H9 (cell line): ENCODE results near the gene SEMA6A. TPM values are rescaled to one million over a fixed set of nuclear protein-coding genes. Genes with fewer than 3 reads are reported as not detected.
"Not testable (repeated sequence)": the region's sequence is repeated elsewhere in the genome, so short reads cannot be mapped to it uniquely, and the experiment has no call there.

Source experiments
- DNase-seq: peaks from one replicate; pipeline ENCODE4 v3.0.0-alpha.2; 2017
- H2AFZ ChIP-seq: one replicate; pipeline ENCODE4 v1.6.1; 2013; ENCODE audit warnings: mild to moderate bottlenecking, low read length, control low read depth, moderate library complexity
- H2AK5ac ChIP-seq: 2 replicates; pipeline ENCODE4 v1.6.1; 2013; ENCODE audit warnings: low read length, control low read depth, mixed read lengths; ENCODE audit not compliant: insufficient read length
- H2BK120ac ChIP-seq: one replicate; pipeline ENCODE4 v1.6.1; 2013; ENCODE audit warnings: low read depth, mild to moderate bottlenecking, low read length, control low read depth, inconsistent platforms; ENCODE audit not compliant: poor library complexity, severe bottlenecking
- H2BK12ac ChIP-seq: 2 replicates; pipeline ENCODE4 v1.6.1; 2013; ENCODE audit warnings: low read length, control low read depth, mixed read lengths, low read depth; ENCODE audit not compliant: insufficient read length
- H2BK15ac ChIP-seq: 2 replicates; pipeline ENCODE4 v1.6.1; 2013; ENCODE audit warnings: low read depth, low read length, control low read depth
- H2BK20ac ChIP-seq: one replicate; pipeline ENCODE4 v1.6.1; 2013; ENCODE audit warnings: low read depth, mild to moderate bottlenecking, low read length, control low read depth, inconsistent platforms; ENCODE audit not compliant: poor library complexity, severe bottlenecking
- H2BK5ac ChIP-seq: 2 replicates; pipeline ENCODE4 v1.6.1; 2013; ENCODE audit warnings: low read length, control low read depth, mixed read lengths; ENCODE audit not compliant: insufficient read length
- H3K14ac ChIP-seq: 2 replicates; pipeline ENCODE4 v1.6.1; 2013; ENCODE audit warnings: low read length, control low read depth; ENCODE audit not compliant: insufficient read depth
- H3K18ac ChIP-seq: 2 replicates; pipeline ENCODE4 v1.6.1; 2013; ENCODE audit warnings: low read depth, mild to moderate bottlenecking, mixed read lengths, low read length, control low read depth; ENCODE audit not compliant: insufficient read length
- H3K23ac ChIP-seq: 2 replicates; pipeline ENCODE4 v1.6.1; 2013; ENCODE audit warnings: low read length, control low read depth, mixed read lengths, low read depth; ENCODE audit not compliant: insufficient read length
- H3K23me2 ChIP-seq: 2 replicates; pipeline ENCODE4 v1.6.1; 2013; ENCODE audit warnings: low read depth, mild to moderate bottlenecking, mixed read lengths, low read length, control low read depth; ENCODE audit not compliant: insufficient read length, poor library complexity, severe bottlenecking
- H3K27ac ChIP-seq: 2 replicates; pipeline ENCODE4 v1.5.1; 2013; ENCODE audit warnings: low read length, control low read depth, mixed read lengths, low read depth; ENCODE audit not compliant: insufficient read length
- H3K27me3 ChIP-seq: 2 replicates; pipeline ENCODE4 v1.6.1; 2013; ENCODE audit warnings: low read length, control low read depth, inconsistent platforms; ENCODE audit not compliant: insufficient read depth
- H3K4ac ChIP-seq: 2 replicates; pipeline ENCODE4 v1.6.1; 2013; ENCODE audit warnings: low read depth, mild to moderate bottlenecking, control low read depth, inconsistent platforms, low read length, moderate library complexity
- H3K4me1 ChIP-seq: 2 replicates; pipeline ENCODE4 v1.6.1; 2013; ENCODE audit warnings: low read length, control low read depth, inconsistent platforms; ENCODE audit not compliant: insufficient read depth
- H3K4me2 ChIP-seq: 2 replicates; pipeline ENCODE4 v1.6.1; 2013; ENCODE audit warnings: low read length, control low read depth, mixed read lengths; ENCODE audit not compliant: insufficient read length, insufficient read depth
- H3K56ac ChIP-seq: 2 replicates; pipeline ENCODE4 v1.6.1; 2013; ENCODE audit warnings: low read depth, mild to moderate bottlenecking, mixed read lengths, low read length, control low read depth; ENCODE audit not compliant: insufficient read length
- H3K79me1 ChIP-seq: 2 replicates; pipeline ENCODE4 v1.6.1; 2013; ENCODE audit warnings: low read depth, mild to moderate bottlenecking, moderate library complexity, low read length, control low read depth, inconsistent platforms; ENCODE audit not compliant: insufficient read depth, poor library complexity, severe bottlenecking
- H3K79me2 ChIP-seq: 2 replicates; pipeline ENCODE4 v1.6.1; 2013; ENCODE audit warnings: low read length, control low read depth, inconsistent platforms; ENCODE audit not compliant: insufficient read depth
- H3K9ac ChIP-seq: 2 replicates; pipeline ENCODE4 v1.6.1; 2013; ENCODE audit warnings: low read length, control low read depth, mixed read lengths; ENCODE audit not compliant: insufficient read length; ENCODE audit errors: extremely low read depth
- H3K9me3 ChIP-seq: one replicate; pipeline ENCODE4 v1.6.1; 2013; ENCODE audit warnings: low read depth, low read length, inconsistent platforms; ENCODE audit not compliant: control insufficient read depth
- H3T11ph ChIP-seq: one replicate; pipeline ENCODE4 v1.6.1; 2013; ENCODE audit warnings: mild to moderate bottlenecking, low read length, control low read depth, inconsistent platforms
- H4K20me1 ChIP-seq: one replicate; pipeline ENCODE4 v1.6.1; 2013; ENCODE audit not compliant: control insufficient read depth, insufficient read length, insufficient read depth
- H4K5ac ChIP-seq: 2 replicates; pipeline ENCODE4 v1.6.1; 2013; ENCODE audit warnings: low read depth, mild to moderate bottlenecking, mixed read lengths, low read length, control low read depth; ENCODE audit not compliant: insufficient read length
- H4K8ac ChIP-seq: replicated peaks from 2 replicates; pipeline ENCODE4 v1.6.1; 2013; ENCODE audit warnings: low read length, control low read depth, mixed read lengths, low read depth; ENCODE audit not compliant: insufficient read length
- H4K91ac ChIP-seq: 2 replicates; pipeline ENCODE4 v1.6.1; 2013; ENCODE audit warnings: low read depth, mild to moderate bottlenecking, moderate library complexity, mixed read lengths, low read length, control low read depth; ENCODE audit not compliant: insufficient read length
- H3K27ac Mint-ChIP-seq, 3 experiments: 2 replicates in 2 of 3; 3 replicates in 1 of 3; pipeline ENCODE4 v1.8.0; 2020 to 2021; ENCODE audit warnings: mixed read lengths in 3 of 3, mild to moderate bottlenecking in 1 of 3, moderate library complexity in 1 of 3
- H3K27me3 Mint-ChIP-seq: 2 replicates; pipeline ENCODE4 v1.8.0; 2021; ENCODE audit warnings: low read depth, mild to moderate bottlenecking, moderate library complexity, mixed read lengths
- H3K36me3 Mint-ChIP-seq, 3 experiments: 2 replicates in 2 of 3; 3 replicates in 1 of 3; pipeline ENCODE4 v1.8.0; 2020 to 2021; ENCODE audit warnings: low read depth in 3 of 3, mixed read lengths in 3 of 3; ENCODE audit not compliant: insufficient read depth in 1 of 3
- H3K4me1 Mint-ChIP-seq, 2 experiments: 2 replicates each; pipeline ENCODE4 v1.8.0; 2020; ENCODE audit warnings: mixed read lengths in 2 of 2
- H3K4me3 Mint-ChIP-seq, 2 experiments: 2 replicates in 1 of 2; 3 replicates in 1 of 2; pipeline ENCODE4 v1.8.0; 2020 to 2021; ENCODE audit warnings: mild to moderate bottlenecking in 2 of 2, mixed read lengths in 2 of 2, moderate library complexity in 1 of 2
- H3K9me3 Mint-ChIP-seq, 2 experiments: 2 replicates in 1 of 2; 3 replicates in 1 of 2; pipeline ENCODE4 v1.8.0; 2020; ENCODE audit warnings: mild to moderate bottlenecking in 2 of 2, mixed read lengths in 2 of 2, moderate library complexity in 1 of 2
- CTCF ChIP-seq: fragments of 200-600 bp; sonication (generic); conservative IDR thresholded peaks from 3 replicates; pipeline ENCODE4 v1.8.0; 2021; ENCODE audit warnings: antibody characterized with exemption, mild to moderate bottlenecking
- WGBS: extraction: QIAGEN DNeasy Blood & Tissue Kit; methylation state at CpG from one replicate; pipeline ENCODE4 v1.1.7; 2013; ENCODE audit warnings: missing lambda C conversion rate, low lambda C conversion rate, mixed read lengths; ENCODE audit not compliant: insufficient read length; ENCODE audit errors: extremely low coverage; 5-methylcytosine and 5-hydroxymethylcytosine counted together
- total RNA-seq: library from RNA; stranded (reverse); gene quantifications from 2 replicates; pipeline ENCODE4 v1.2.1, GENCODE V29; 2021

Gene SEMA6A
- total RNA-seq, 1 experiment from 2014 or later, result 354 TPM

GRCh38 chr5:116546033-116546742 is 28.4 kb downstream of the SEMA6A start:
- peaks cover 93% of the 10 kb centered on the region for H3K79me2 ChIP-seq
- H2AFZ ChIP-seq, result no peak overlapping the region
- Mint-ChIP-seq H3K36me3 (peaks cover 36 to 47% (median 42%) of the 10 kb centered on the region in 3 experiments), H3K4me3 (no peak overlapping the region), H3K4me1 (peaks cover 24 to 47% of the 10 kb centered on the region in 2 experiments), H3K27ac (0 out of 7 replicates have a peak overlapping the region, but pooled peaks of 1 of the 3 experiments have one; percentile 16), H3K27me3 (no peaks in the 10 kb centered on the region), H3K9me3 (peaks cover 11 to 15% of the 10 kb centered on the region in 2 experiments; a peak in 4 of 5 replicates)
- no peaks in the 10 kb centered on the region for H3K27me3 ChIP-seq
- H3K23ac ChIP-seq, result no peak overlapping the region
- no peak overlapping the region for H3K27ac ChIP-seq
- H4K20me1 ChIP-seq, result no peaks in the 10 kb centered on the region
- no peak overlapping the region for H3K9ac ChIP-seq
- no peaks in the 10 kb centered on the region for H3K9me3 ChIP-seq
- H3K18ac ChIP-seq, result no peak overlapping the region
- WGBS, result no CpG with 5 or more reads among the region's 1 CpG
- H3K23me2 ChIP-seq, result no peaks in the 10 kb centered on the region
- H3K4me2 ChIP-seq, result no peak overlapping the region
- no peak overlapping the region for H2BK15ac ChIP-seq
- no peak overlapping the region for H4K5ac ChIP-seq
- H4K91ac ChIP-seq, result no peak overlapping the region
- no peak overlapping the region for H3K4ac ChIP-seq
- H3T11ph ChIP-seq, result no peak overlapping the region
- H4K8ac ChIP-seq, result no peak overlapping the region
- H2AK5ac ChIP-seq, result no peak overlapping the region
- no peak overlapping the region for H2BK5ac ChIP-seq
- no peak for DNase-seq
- no peak overlapping the region for H2BK120ac ChIP-seq
- H2BK20ac ChIP-seq, result no peak overlapping the region
- H3K14ac ChIP-seq, result no peak overlapping the region
- no peak for TF ChIP-seq CTCF
- peaks cover 12% of the 10 kb centered on the region for H3K4me1 ChIP-seq
- H3K56ac ChIP-seq, result no peak overlapping the region
- H3K79me1 ChIP-seq, result peaks cover 4% of the 10 kb centered on the region
- no peak overlapping the region for H2BK12ac ChIP-seq

GRCh38 chr5:116545465-116545864 is 29.2 kb downstream of the SEMA6A start:
- not testable (repeated sequence) for H3K56ac ChIP-seq, H2AK5ac ChIP-seq, H3K18ac ChIP-seq, H3K27me3 ChIP-seq, H2BK12ac ChIP-seq, H4K8ac ChIP-seq, H3K27me3 Mint-ChIP-seq, H2BK120ac ChIP-seq, H2AFZ ChIP-seq, H3K9ac ChIP-seq, H3K27ac ChIP-seq, H3K4ac ChIP-seq, H4K20me1 ChIP-seq, H2BK5ac ChIP-seq, H4K5ac ChIP-seq, H4K91ac ChIP-seq, DNase-seq, H2BK20ac ChIP-seq, H3K27ac Mint-ChIP-seq, H3K23ac ChIP-seq, H3K79me1 ChIP-seq, H3K14ac ChIP-seq, H3K4me1 ChIP-seq, H2BK15ac ChIP-seq, H3K4me2 ChIP-seq, H3K4me3 Mint-ChIP-seq, H3T11ph ChIP-seq, H3K9me3 ChIP-seq, H3K23me2 ChIP-seq
- H3K79me2 ChIP-seq, result peaks cover 92% of the 10 kb centered on the region
- Mint-ChIP-seq H3K4me1 (peaks cover 23 to 48% of the 10 kb centered on the region in 2 experiments), H3K9me3 (peaks cover 11 to 15% of the 10 kb centered on the region in 2 experiments; a peak in 4 of 5 replicates), H3K36me3 (peaks cover 36 to 44% (median 43%) of the 10 kb centered on the region in 3 experiments)
- WGBS, result no CpG with 5 or more reads among the region's 6 CpGs
